Fibroblast of mammary gland (primary cell): ENCODE data around the gene FAM110A.

Experiments used
- DNase-seq: peaks from one replicate; pipeline ENCODE4 v3.0.0-alpha.2; 2010; ENCODE audit warnings: low read depth
- H3K4me3 ChIP-seq: 2 replicates; pipeline ENCODE4 v1.5.1; 2011; ENCODE audit warnings: low read depth, mild to moderate bottlenecking, low read length, moderate library complexity; ENCODE audit not compliant: control insufficient read depth
- TF ChIP-seq, protein P1 (sequence below): conservative IDR thresholded peaks from 2 replicates; pipeline ENCODE4 v1.5.1; 2011; ENCODE audit warnings: low read depth, low read length, inconsistent platforms; ENCODE audit not compliant: control insufficient read depth, insufficient read depth

FAM110A gene

DNA sequence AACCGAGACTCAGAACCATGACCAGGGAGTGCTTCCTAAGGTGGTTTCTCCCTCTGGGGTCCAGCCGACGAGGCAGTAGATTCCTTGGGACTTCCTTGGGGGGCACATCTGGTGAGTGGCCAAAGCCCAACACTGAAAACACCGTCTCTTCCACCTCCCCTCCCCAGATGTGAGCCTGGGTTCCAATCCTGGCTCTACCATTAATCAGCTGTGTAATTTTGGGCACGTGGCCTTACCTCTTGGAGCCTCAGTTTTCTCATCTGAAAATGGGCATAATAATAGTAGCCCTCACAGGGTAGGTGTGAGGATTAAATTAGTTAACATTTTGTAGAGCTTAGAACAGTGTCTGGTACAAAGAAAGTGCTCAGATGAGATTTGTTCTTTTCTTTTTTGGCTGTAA, 5.5 kb downstream of the FAM110A start:
- TF ChIP-seq, protein P1, sequence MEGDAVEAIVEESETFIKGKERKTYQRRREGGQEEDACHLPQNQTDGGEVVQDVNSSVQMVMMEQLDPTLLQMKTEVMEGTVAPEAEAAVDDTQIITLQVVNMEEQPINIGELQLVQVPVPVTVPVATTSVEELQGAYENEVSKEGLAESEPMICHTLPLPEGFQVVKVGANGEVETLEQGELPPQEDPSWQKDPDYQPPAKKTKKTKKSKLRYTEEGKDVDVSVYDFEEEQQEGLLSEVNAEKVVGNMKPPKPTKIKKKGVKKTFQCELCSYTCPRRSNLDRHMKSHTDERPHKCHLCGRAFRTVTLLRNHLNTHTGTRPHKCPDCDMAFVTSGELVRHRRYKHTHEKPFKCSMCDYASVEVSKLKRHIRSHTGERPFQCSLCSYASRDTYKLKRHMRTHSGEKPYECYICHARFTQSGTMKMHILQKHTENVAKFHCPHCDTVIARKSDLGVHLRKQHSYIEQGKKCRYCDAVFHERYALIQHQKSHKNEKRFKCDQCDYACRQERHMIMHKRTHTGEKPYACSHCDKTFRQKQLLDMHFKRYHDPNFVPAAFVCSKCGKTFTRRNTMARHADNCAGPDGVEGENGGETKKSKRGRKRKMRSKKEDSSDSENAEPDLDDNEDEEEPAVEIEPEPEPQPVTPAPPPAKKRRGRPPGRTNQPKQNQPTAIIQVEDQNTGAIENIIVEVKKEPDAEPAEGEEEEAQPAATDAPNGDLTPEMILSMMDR, result no peak
- no peak for DNase-seq
- H3K4me3 ChIP-seq, result no peak overlapping the region

DNA sequence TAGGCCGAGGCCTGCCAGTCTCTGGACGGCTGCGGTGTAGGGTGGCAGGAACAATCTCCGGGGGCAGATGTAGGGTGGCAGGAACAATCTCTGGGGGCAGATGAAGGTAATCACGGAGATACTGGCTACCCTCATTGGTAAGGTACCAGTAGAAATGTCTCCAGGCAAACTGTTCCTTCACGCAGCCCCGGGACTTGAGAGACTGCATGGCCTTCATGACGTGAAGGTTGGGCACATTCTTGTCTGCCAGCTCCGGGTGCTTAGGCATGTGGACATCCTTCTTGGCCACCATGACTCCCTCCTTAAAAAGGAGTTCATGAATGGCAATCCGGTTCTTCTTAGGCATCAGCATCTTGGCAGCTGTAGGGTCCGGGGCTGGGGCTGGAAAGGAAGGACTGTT, 6.1 kb downstream of the FAM110A start:
- H3K4me3 ChIP-seq, result no peak overlapping the region
- TF ChIP-seq, protein P1, result no peak

DNA sequence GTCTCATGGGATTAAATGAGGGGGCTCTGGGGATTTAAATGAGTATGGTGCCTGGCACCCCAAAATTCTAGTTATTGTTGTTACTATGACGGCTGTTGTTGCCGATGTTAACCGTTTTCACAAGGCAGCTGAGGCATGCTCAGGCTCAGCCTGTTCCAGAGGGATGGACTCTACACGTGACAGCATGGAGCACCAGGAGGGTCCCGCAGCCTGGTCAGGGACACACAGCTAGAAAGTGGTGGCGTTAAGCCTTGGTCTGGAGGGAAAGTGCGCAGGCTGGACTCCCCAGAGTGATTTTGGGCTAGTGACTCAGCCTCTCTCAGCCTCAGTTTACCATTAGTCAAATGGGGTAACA, 7.0 kb downstream of the FAM110A start:
- TF ChIP-seq, protein P1, result no peak
- DNase-seq, result no peak
- no peak overlapping the region for H3K4me3 ChIP-seq

More for the DNA sequence above, 6.1 kb downstream of the FAM110A start:
- DNase-seq, result no peak

DNA sequence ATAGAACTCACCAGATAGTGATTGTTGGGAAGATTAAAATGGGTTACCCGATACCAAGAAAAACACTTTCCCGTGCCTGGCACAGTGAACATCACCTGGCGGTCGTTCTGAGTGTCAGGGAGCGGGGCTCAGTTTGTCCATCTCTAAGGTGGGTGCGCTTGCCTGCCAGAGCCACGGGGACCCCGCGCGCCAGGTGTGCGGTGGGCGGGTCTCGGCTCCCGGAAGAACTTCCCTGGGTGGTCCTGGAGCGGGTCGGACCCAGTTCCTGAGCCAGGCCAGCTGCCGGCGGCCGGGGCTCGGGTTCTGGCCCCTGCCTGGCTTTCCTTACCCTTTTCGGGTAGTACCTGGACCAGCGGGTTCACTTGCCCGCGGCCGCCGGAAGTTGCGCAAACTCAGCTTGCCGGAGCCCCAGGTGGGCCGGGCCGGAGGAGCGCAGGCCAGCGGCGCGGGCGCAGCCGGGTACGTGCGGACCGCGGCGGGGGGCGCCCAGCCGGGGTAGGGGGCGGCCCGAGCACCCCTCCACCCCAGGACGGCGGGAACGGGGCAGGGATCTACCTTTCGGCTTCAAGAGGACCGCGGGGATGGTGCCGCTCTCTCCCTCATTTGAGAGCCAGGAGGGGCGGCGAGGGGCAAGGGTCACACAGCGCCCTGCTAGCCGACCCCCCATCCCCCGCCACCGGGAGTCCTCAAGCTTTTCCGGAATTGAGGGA, 7.5 kb downstream of the FAM110A start:
- TF ChIP-seq, protein P1, result no peak
- peak overlapping the region; percentile 26 for H3K4me3 ChIP-seq
- DNase-seq, result no peak

DNA sequence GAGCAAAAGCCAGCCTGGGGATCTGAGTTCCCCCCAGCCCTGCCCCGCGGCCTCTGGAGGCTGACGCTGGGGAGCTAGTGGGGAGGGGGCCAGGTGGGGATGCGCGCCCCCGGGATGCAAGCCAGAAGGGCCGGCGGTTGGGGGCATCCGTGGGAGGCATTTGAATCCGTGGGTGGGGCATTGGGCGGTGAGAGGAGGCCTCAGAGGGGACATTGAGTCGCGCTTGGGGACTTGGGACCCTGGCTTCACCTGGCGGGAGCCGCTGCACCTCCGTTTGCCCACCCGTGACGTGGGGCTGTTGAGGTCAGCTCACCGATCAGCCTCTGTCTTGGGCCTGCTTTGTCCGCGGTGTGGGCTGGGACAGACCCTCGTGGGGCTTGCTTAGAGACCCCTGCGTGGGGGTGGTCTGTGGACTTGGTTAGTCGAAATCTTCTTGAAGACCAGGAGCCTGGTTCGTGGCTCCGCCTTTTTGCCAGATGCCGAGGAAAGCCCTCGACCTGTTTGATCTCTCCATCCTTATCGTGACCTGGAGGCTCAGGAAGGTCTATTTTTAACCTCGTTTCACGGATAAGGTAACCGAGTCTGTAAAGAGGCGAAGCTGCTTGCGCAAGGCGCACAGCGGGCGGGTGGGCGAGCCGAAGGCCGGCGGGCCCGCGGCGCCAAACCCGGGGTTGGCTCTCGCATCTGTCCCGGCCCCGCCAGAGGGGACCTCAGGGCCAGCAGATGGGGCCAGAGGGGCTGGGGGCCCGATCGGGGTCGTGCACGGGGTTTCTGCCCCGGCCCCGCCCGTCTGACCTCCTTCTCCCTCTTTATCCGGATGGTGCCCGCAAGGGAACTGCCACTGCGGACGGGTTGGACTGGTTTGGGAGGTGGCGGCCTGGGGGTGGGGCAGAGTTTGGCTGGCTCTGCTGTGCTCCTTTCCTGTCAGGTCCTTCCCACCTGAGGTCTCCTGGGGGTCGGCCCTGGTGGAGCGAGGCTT, 8.3 kb downstream of the FAM110A start:
- peak overlapping the region; percentile 26 for H3K4me3 ChIP-seq
- no peak for DNase-seq
- TF ChIP-seq, protein P1, result no peak

DNA sequence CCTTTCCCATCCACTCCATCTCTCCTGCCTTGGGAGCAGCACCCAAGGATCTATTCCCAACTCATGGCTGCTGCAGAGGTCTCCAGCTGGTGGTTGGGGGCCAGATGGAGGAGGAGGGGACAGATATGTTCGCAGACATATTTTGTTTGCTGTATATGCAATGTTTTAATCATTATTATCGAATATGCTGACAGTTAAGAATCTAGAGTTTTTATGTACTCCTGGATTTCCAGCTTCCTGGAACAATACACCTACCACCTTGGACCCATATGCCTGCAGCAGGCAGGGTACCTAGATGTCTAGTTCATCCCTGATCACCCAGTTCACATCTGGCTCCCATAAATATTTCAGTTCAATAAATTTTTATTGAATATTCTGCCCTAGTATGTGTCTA, 9.0 kb downstream of the FAM110A start:
- no peak for DNase-seq
- H3K4me3 ChIP-seq, result no peak overlapping the region
- TF ChIP-seq, protein P1, result no peak
